ENCODE results near the gene PHOSPHO1.

GRCh38 chr17:49180303-49180702 is 50.3 kb downstream of the PHOSPHO1 start:
- TF ChIP-seq CTCF (IDR thresholded peaks at IDR 0.05) (peak in 1 of 3 donors; percentile 31), EP300 (IDR thresholded peaks at IDR 0.05) (no peak)

Data from ovary (tissue), 3 donors.